ENCODE data around the gene HPCAL1. TPM values are rescaled to one million over a fixed set of nuclear protein-coding genes. Genes with fewer than 3 reads are reported as not detected.

The HPCAL1 gene
- total RNA-seq, 1 donor = 34.4 TPM

- no peak for DNase-seq (ENCODE audit: low read depth)
These were observed 32.7 kb upstream of the HPCAL1 start for GRCh38 chr2:10269711-10270610.

GRCh38 chr2:10271509-10271908 is 31.2 kb upstream of the HPCAL1 start:
- no peak for TF ChIP-seq CTCF (IDR thresholded peaks at IDR 0.05; ENCODE audit: insufficient read depth, low read length)
- no peak for DNase-seq (ENCODE audit: low read depth)
- no peak overlapping the region for H3K4me3 ChIP-seq (ENCODE audit: low read depth, low read length)

More at GRCh38 chr2:10269711-10270610, 32.7 kb upstream of the HPCAL1 start:
- no peak overlapping the region for H3K4me3 ChIP-seq (ENCODE audit: low read depth, low read length)
- TF ChIP-seq CTCF (IDR thresholded peaks at IDR 0.05; ENCODE audit: insufficient read depth, low read length) = no peak

GRCh38 chr2:10271946-10272345 is 30.8 kb upstream of the HPCAL1 start:
- no peak for DNase-seq (ENCODE audit: low read depth)
- H3K4me3 ChIP-seq (ENCODE audit: low read depth, low read length) = no peak overlapping the region
- TF ChIP-seq CTCF (IDR thresholded peaks at IDR 0.05; ENCODE audit: insufficient read depth, low read length) = no peak

- no peak overlapping the region for H3K4me3 ChIP-seq (ENCODE audit: low read depth, low read length)
- no peak for DNase-seq (ENCODE audit: low read depth)
- TF ChIP-seq CTCF (IDR thresholded peaks at IDR 0.05; ENCODE audit: insufficient read depth, low read length) = no peak
These were observed 30.2 kb upstream of the HPCAL1 start for GRCh38 chr2:10272464-10272863.

GRCh38 chr2:10273215-10274175 is 29.2 kb upstream of the HPCAL1 start:
- DNase-seq (ENCODE audit: low read depth) = no peak
- no peak overlapping the region for H3K4me3 ChIP-seq (ENCODE audit: low read depth, low read length)
- TF ChIP-seq CTCF (IDR thresholded peaks at IDR 0.05; ENCODE audit: insufficient read depth, low read length) = no peak

- DNase-seq (ENCODE audit: low read depth) = no peak
- H3K4me3 ChIP-seq (ENCODE audit: low read depth, low read length) = no peak overlapping the region
- no peak for TF ChIP-seq CTCF (IDR thresholded peaks at IDR 0.05; ENCODE audit: insufficient read depth, low read length)
These were observed 28.3 kb upstream of the HPCAL1 start for GRCh38 chr2:10274376-10274775.

Measured in fibroblast of the aortic adventitia (primary cell).